ENCODE measurements around the gene STC2. TPM values are rescaled to one million over a fixed set of nuclear protein-coding genes. Genes with fewer than 3 reads are reported as not detected.

The STC2 gene
- total RNA-seq, 2 experiments from 2014 or later, result 40.9 to 45.9 TPM

GRCh38 chr5:173340451-173340850, 12.2 kb upstream of the STC2 start:
- Mint-ChIP-seq H3K36me3 (ENCODE audit: low read depth) (no peaks in the 10 kb centered on the region), H3K27ac (no peak overlapping the region), H3K4me3 (no peak overlapping the region), H3K4me1 (ENCODE audit: low read depth) (no peaks in the 10 kb centered on the region), H3K9me3 (no peaks in the 10 kb centered on the region), H3K27me3 (peaks cover 2% of the 10 kb centered on the region)
- TF ChIP-seq, protein P1, sequence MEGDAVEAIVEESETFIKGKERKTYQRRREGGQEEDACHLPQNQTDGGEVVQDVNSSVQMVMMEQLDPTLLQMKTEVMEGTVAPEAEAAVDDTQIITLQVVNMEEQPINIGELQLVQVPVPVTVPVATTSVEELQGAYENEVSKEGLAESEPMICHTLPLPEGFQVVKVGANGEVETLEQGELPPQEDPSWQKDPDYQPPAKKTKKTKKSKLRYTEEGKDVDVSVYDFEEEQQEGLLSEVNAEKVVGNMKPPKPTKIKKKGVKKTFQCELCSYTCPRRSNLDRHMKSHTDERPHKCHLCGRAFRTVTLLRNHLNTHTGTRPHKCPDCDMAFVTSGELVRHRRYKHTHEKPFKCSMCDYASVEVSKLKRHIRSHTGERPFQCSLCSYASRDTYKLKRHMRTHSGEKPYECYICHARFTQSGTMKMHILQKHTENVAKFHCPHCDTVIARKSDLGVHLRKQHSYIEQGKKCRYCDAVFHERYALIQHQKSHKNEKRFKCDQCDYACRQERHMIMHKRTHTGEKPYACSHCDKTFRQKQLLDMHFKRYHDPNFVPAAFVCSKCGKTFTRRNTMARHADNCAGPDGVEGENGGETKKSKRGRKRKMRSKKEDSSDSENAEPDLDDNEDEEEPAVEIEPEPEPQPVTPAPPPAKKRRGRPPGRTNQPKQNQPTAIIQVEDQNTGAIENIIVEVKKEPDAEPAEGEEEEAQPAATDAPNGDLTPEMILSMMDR (IDR thresholded peaks at IDR 0.05), result no peak
- ChIA-PET CTCF (no interaction called here), POLR2A (no interaction called here)
- DNase-seq (no peak), ATAC-seq (no peak)
- intact Hi-C loops (cut with micrococcal nuclease), result no loop called here

GRCh38 chr5:173339286-173339685, 11.1 kb upstream of the STC2 start:
- peaks cover 7% of the 10 kb centered on the region for H3K27me3 Mint-ChIP-seq

GRCh38 chr5:173338380-173339015, 10.3 kb upstream of the STC2 start:
- Mint-ChIP-seq H3K9me3 (no peaks in the 10 kb centered on the region), H3K27me3 (peaks cover 7% of the 10 kb centered on the region), H3K4me3 (no peak overlapping the region), H3K36me3 (ENCODE audit: low read depth) (no peaks in the 10 kb centered on the region), H3K27ac (no peak overlapping the region), H3K4me1 (ENCODE audit: low read depth) (no peaks in the 10 kb centered on the region)
- ChIA-PET CTCF (interaction anchor here (2.1 kb wide), 1 partner anchor 44 kb away, joined by 6 read pairs; no protein-coding TSS in a partner anchor), POLR2A (no interaction called here)
- TF ChIP-seq, protein P1 (IDR thresholded peaks at IDR 0.05), result no peak
- intact Hi-C loops (cut with micrococcal nuclease), result no loop called here
- ATAC-seq (no peak), DNase-seq (no peak)

More at GRCh38 chr5:173339286-173339685, 11.1 kb upstream of the STC2 start:
- ATAC-seq, result no peak
- TF ChIP-seq, protein P1 (IDR thresholded peaks at IDR 0.05), result no peak
- DNase-seq, result no peak
- Mint-ChIP-seq H3K27ac (no peak overlapping the region), H3K9me3 (no peaks in the 10 kb centered on the region), H3K36me3 (ENCODE audit: low read depth) (no peaks in the 10 kb centered on the region), H3K4me3 (no peak overlapping the region), H3K4me1 (ENCODE audit: low read depth) (no peaks in the 10 kb centered on the region)
- ChIA-PET CTCF (interaction anchor here (2.1 kb wide), 1 partner anchor 45 kb away, joined by 6 read pairs; no protein-coding TSS in a partner anchor), POLR2A (no interaction called here)
- intact Hi-C loops (cut with micrococcal nuclease), result no loop called here

DNA sequence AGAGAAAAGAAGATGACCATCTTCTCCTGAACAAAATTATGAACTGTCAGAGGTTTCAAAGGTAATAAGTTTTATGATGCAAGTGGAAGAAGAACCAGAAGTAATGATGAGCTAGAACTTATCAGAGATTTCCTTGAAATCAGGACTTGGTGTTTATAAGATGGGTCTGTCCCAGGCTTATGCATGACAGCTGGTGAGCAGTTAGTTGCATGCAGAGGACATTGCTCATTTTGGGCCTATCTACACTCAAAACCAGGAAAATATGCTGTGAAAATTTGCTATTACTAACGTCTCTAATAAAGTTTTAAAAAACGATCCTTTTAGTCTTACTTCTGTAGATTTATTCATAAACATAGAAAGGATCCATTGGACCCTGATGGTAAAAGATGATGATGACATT, 6.6 kb upstream of the STC2 start:
- POLR2A ChIA-PET, result interaction anchor here (0.6 kb wide), 1 partner anchor 406 kb away, joined by 3 read pairs; no protein-coding TSS in a partner anchor
- no peak overlapping the region for H3K27ac Mint-ChIP-seq
- H3K9me3 Mint-ChIP-seq, result peaks cover 6% of the 10 kb centered on the region
- H3K36me3 Mint-ChIP-seq (ENCODE audit: low read depth), result peaks cover 6% of the 10 kb centered on the region
- CTCF ChIA-PET, result interaction anchor here (1.2 kb wide), 1 partner anchor 41 kb away, joined by 3 read pairs; no protein-coding TSS in a partner anchor
- peaks cover 12% of the 10 kb centered on the region for H3K4me1 Mint-ChIP-seq (ENCODE audit: low read depth)
- intact Hi-C loops (cut with micrococcal nuclease), result no loop called here
- no peak for DNase-seq
- ATAC-seq, result no peak
- peaks cover 23% of the 10 kb centered on the region for H3K27me3 Mint-ChIP-seq
- H3K4me3 Mint-ChIP-seq, result no peak overlapping the region
- TF ChIP-seq, protein P1 (IDR thresholded peaks at IDR 0.05), result no peak

DNA sequence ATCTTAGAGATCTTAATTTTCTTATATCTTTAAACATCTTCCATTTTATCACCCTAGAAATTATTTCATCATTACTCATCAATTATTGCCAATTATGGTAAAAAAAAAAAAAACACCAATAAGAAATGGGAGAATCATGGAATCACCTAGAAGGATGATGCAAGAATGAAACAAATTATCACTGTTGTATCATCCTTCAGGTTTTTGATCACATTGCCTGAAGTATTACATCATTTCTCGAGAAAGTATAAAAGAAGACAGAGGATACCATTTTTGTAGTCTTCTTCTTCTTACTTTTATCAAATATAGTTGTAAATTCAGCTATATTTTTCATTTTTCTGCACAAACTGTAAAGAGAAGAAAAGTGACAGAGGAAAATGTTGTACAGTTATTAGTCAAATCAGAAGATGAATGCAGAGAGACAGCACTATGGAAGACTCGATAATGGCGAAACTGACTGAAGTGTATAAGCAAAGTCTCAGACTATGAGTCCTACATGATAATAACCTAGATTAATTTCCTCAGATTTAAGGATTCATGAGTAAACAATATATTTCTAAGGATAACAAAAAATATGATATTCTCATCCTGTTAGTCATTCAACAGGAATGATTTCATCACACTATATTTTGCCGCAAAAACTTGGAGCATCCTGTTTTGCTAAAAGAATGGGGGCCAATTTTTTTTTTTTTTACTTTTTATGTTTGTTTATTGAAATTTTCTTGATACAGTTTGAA, 5.9 kb upstream of the STC2 start:
- peaks cover 10% of the 10 kb centered on the region for H3K36me3 Mint-ChIP-seq (ENCODE audit: low read depth)
- no peak overlapping the region for H3K4me3 Mint-ChIP-seq
- peaks cover 26% of the 10 kb centered on the region for H3K27me3 Mint-ChIP-seq
- ChIA-PET POLR2A (interaction anchor here (1.4 kb wide), 1 partner anchor 10 kb away, joined by 3 read pairs; no protein-coding TSS in a partner anchor), CTCF (interaction anchor here (0.6 to 7.6 kb wide), 3 partner anchors 40 to 246 kb away, joined by 3 to 180 read pairs (median 3); no protein-coding TSS in a partner anchor)
- H3K4me1 Mint-ChIP-seq (ENCODE audit: low read depth), result peaks cover 12% of the 10 kb centered on the region
- no peak for ATAC-seq
- no peak for DNase-seq
- H3K9me3 Mint-ChIP-seq, result peaks cover 6% of the 10 kb centered on the region
- no peak overlapping the region for H3K27ac Mint-ChIP-seq
- intact Hi-C loops (cut with micrococcal nuclease), result loop anchor here (2.0 kb wide), 1 partner anchor 39 kb away; no protein-coding TSS in a partner anchor
- TF ChIP-seq, protein P1 (IDR thresholded peaks at IDR 0.05), result no peak

All from activated CD8-positive, alpha-beta T cell treated with anti-CD3 and anti-CD28 coated beads for 36 hours (primary cell).